H9 (cell line): ENCODE measurements around the gene NLGN4X. TPM values are rescaled to one million over a fixed set of nuclear protein-coding genes. Genes with fewer than 3 reads are reported as not detected.

Experiments used
- DNase-seq: peaks from one replicate; pipeline ENCODE4 v3.0.0-alpha.2; 2017
- H2AFZ ChIP-seq: one replicate; pipeline ENCODE4 v1.6.1; 2013; ENCODE audit warnings: mild to moderate bottlenecking, low read length, control low read depth, moderate library complexity
- H2AK5ac ChIP-seq: 2 replicates; pipeline ENCODE4 v1.6.1; 2013; ENCODE audit warnings: low read length, control low read depth, mixed read lengths; ENCODE audit not compliant: insufficient read length
- H2BK120ac ChIP-seq: one replicate; pipeline ENCODE4 v1.6.1; 2013; ENCODE audit warnings: low read depth, mild to moderate bottlenecking, low read length, control low read depth, inconsistent platforms; ENCODE audit not compliant: poor library complexity, severe bottlenecking
- H2BK12ac ChIP-seq: 2 replicates; pipeline ENCODE4 v1.6.1; 2013; ENCODE audit warnings: low read length, control low read depth, mixed read lengths, low read depth; ENCODE audit not compliant: insufficient read length
- H2BK15ac ChIP-seq: 2 replicates; pipeline ENCODE4 v1.6.1; 2013; ENCODE audit warnings: low read depth, low read length, control low read depth
- H2BK20ac ChIP-seq: one replicate; pipeline ENCODE4 v1.6.1; 2013; ENCODE audit warnings: low read depth, mild to moderate bottlenecking, low read length, control low read depth, inconsistent platforms; ENCODE audit not compliant: poor library complexity, severe bottlenecking
- H2BK5ac ChIP-seq: 2 replicates; pipeline ENCODE4 v1.6.1; 2013; ENCODE audit warnings: low read length, control low read depth, mixed read lengths; ENCODE audit not compliant: insufficient read length
- H3K14ac ChIP-seq: 2 replicates; pipeline ENCODE4 v1.6.1; 2013; ENCODE audit warnings: low read length, control low read depth; ENCODE audit not compliant: insufficient read depth
- H3K18ac ChIP-seq: 2 replicates; pipeline ENCODE4 v1.6.1; 2013; ENCODE audit warnings: low read depth, mild to moderate bottlenecking, mixed read lengths, low read length, control low read depth; ENCODE audit not compliant: insufficient read length
- H3K23ac ChIP-seq: 2 replicates; pipeline ENCODE4 v1.6.1; 2013; ENCODE audit warnings: low read length, control low read depth, mixed read lengths, low read depth; ENCODE audit not compliant: insufficient read length
- H3K23me2 ChIP-seq: 2 replicates; pipeline ENCODE4 v1.6.1; 2013; ENCODE audit warnings: low read depth, mild to moderate bottlenecking, mixed read lengths, low read length, control low read depth; ENCODE audit not compliant: insufficient read length, poor library complexity, severe bottlenecking
- H3K27ac ChIP-seq: 2 replicates; pipeline ENCODE4 v1.5.1; 2013; ENCODE audit warnings: low read length, control low read depth, mixed read lengths, low read depth; ENCODE audit not compliant: insufficient read length
- H3K27me3 ChIP-seq: 2 replicates; pipeline ENCODE4 v1.6.1; 2013; ENCODE audit warnings: low read length, control low read depth, inconsistent platforms; ENCODE audit not compliant: insufficient read depth
- H3K4ac ChIP-seq: 2 replicates; pipeline ENCODE4 v1.6.1; 2013; ENCODE audit warnings: low read depth, mild to moderate bottlenecking, control low read depth, inconsistent platforms, low read length, moderate library complexity
- H3K4me1 ChIP-seq: 2 replicates; pipeline ENCODE4 v1.6.1; 2013; ENCODE audit warnings: low read length, control low read depth, inconsistent platforms; ENCODE audit not compliant: insufficient read depth
- H3K4me2 ChIP-seq: 2 replicates; pipeline ENCODE4 v1.6.1; 2013; ENCODE audit warnings: low read length, control low read depth, mixed read lengths; ENCODE audit not compliant: insufficient read length, insufficient read depth
- H3K56ac ChIP-seq: 2 replicates; pipeline ENCODE4 v1.6.1; 2013; ENCODE audit warnings: low read depth, mild to moderate bottlenecking, mixed read lengths, low read length, control low read depth; ENCODE audit not compliant: insufficient read length
- H3K79me1 ChIP-seq: 2 replicates; pipeline ENCODE4 v1.6.1; 2013; ENCODE audit warnings: low read depth, mild to moderate bottlenecking, moderate library complexity, low read length, control low read depth, inconsistent platforms; ENCODE audit not compliant: insufficient read depth, poor library complexity, severe bottlenecking
- H3K79me2 ChIP-seq: 2 replicates; pipeline ENCODE4 v1.6.1; 2013; ENCODE audit warnings: low read length, control low read depth, inconsistent platforms; ENCODE audit not compliant: insufficient read depth
- H3K9ac ChIP-seq: 2 replicates; pipeline ENCODE4 v1.6.1; 2013; ENCODE audit warnings: low read length, control low read depth, mixed read lengths; ENCODE audit not compliant: insufficient read length; ENCODE audit errors: extremely low read depth
- H3K9me3 ChIP-seq: one replicate; pipeline ENCODE4 v1.6.1; 2013; ENCODE audit warnings: low read depth, low read length, inconsistent platforms; ENCODE audit not compliant: control insufficient read depth
- H3T11ph ChIP-seq: one replicate; pipeline ENCODE4 v1.6.1; 2013; ENCODE audit warnings: mild to moderate bottlenecking, low read length, control low read depth, inconsistent platforms
- H4K20me1 ChIP-seq: one replicate; pipeline ENCODE4 v1.6.1; 2013; ENCODE audit not compliant: control insufficient read depth, insufficient read length, insufficient read depth
- H4K5ac ChIP-seq: 2 replicates; pipeline ENCODE4 v1.6.1; 2013; ENCODE audit warnings: low read depth, mild to moderate bottlenecking, mixed read lengths, low read length, control low read depth; ENCODE audit not compliant: insufficient read length
- H4K8ac ChIP-seq: replicated peaks from 2 replicates; pipeline ENCODE4 v1.6.1; 2013; ENCODE audit warnings: low read length, control low read depth, mixed read lengths, low read depth; ENCODE audit not compliant: insufficient read length
- H4K91ac ChIP-seq: 2 replicates; pipeline ENCODE4 v1.6.1; 2013; ENCODE audit warnings: low read depth, mild to moderate bottlenecking, moderate library complexity, mixed read lengths, low read length, control low read depth; ENCODE audit not compliant: insufficient read length
- H3K27ac Mint-ChIP-seq, 3 experiments: 2 replicates in 2 of 3; 3 replicates in 1 of 3; pipeline ENCODE4 v1.8.0; 2020 to 2021; ENCODE audit warnings: mixed read lengths in 3 of 3, mild to moderate bottlenecking in 1 of 3, moderate library complexity in 1 of 3
- H3K27me3 Mint-ChIP-seq: 2 replicates; pipeline ENCODE4 v1.8.0; 2021; ENCODE audit warnings: low read depth, mild to moderate bottlenecking, moderate library complexity, mixed read lengths
- H3K36me3 Mint-ChIP-seq, 3 experiments: 2 replicates in 2 of 3; 3 replicates in 1 of 3; pipeline ENCODE4 v1.8.0; 2020 to 2021; ENCODE audit warnings: low read depth in 3 of 3, mixed read lengths in 3 of 3; ENCODE audit not compliant: insufficient read depth in 1 of 3
- H3K4me1 Mint-ChIP-seq, 2 experiments: 2 replicates each; pipeline ENCODE4 v1.8.0; 2020; ENCODE audit warnings: mixed read lengths in 2 of 2
- H3K4me3 Mint-ChIP-seq, 2 experiments: 2 replicates in 1 of 2; 3 replicates in 1 of 2; pipeline ENCODE4 v1.8.0; 2020 to 2021; ENCODE audit warnings: mild to moderate bottlenecking in 2 of 2, mixed read lengths in 2 of 2, moderate library complexity in 1 of 2
- H3K9me3 Mint-ChIP-seq, 2 experiments: 2 replicates in 1 of 2; 3 replicates in 1 of 2; pipeline ENCODE4 v1.8.0; 2020; ENCODE audit warnings: mild to moderate bottlenecking in 2 of 2, mixed read lengths in 2 of 2, moderate library complexity in 1 of 2
- WGBS: extraction: QIAGEN DNeasy Blood & Tissue Kit; methylation state at CpG from one replicate; pipeline ENCODE4 v1.1.7; 2013; ENCODE audit warnings: missing lambda C conversion rate, low lambda C conversion rate, mixed read lengths; ENCODE audit not compliant: insufficient read length; ENCODE audit errors: extremely low coverage; 5-methylcytosine and 5-hydroxymethylcytosine counted together
- total RNA-seq: library from RNA; stranded (reverse); gene quantifications from 2 replicates; pipeline ENCODE4 v1.2.1, GENCODE V29; 2021
- TF ChIP-seq, protein P1 (sequence below): fragments of 200-600 bp; sonication (generic); conservative IDR thresholded peaks from 3 replicates; pipeline ENCODE4 v1.8.0; 2021; ENCODE audit warnings: antibody characterized with exemption, mild to moderate bottlenecking

NLGN4X gene
- total RNA-seq, 1 experiment from 2014 or later = 111 TPM

- peaks cover 11 to 12% of the 10 kb centered on the region in 2 experiments; a peak in 3 of 4 replicates for H3K4me1 Mint-ChIP-seq
- Histone ChIP-seq H4K5ac (no peak overlapping the region), H3K23ac (no peak overlapping the region), H4K20me1 (no peaks in the 10 kb centered on the region), H3K4ac (no peak overlapping the region), H3K18ac (no peak overlapping the region), H3K9me3 (no peaks in the 10 kb centered on the region), H2AK5ac (no peak overlapping the region), H3K79me1 (peaks cover 11% of the 10 kb centered on the region), H2AFZ (no peak overlapping the region), H4K91ac (no peak overlapping the region), H3K9ac (no peak overlapping the region), H4K8ac (no peak overlapping the region), H2BK20ac (no peak overlapping the region), H2BK120ac (no peak overlapping the region), H2BK12ac (no peak overlapping the region), H3T11ph (no peak overlapping the region), H3K56ac (no peak overlapping the region), H3K27me3 (no peaks in the 10 kb centered on the region), H3K14ac (no peak overlapping the region), H3K79me2 (peaks cover 46% of the 10 kb centered on the region; the same call in 1 of the 2 replicates), H3K4me2 (no peak overlapping the region), H3K27ac (no peak overlapping the region), H3K23me2 (no peaks in the 10 kb centered on the region), H2BK15ac (no peak overlapping the region), H2BK5ac (no peak overlapping the region), H3K4me1 (no peaks in the 10 kb centered on the region)
- no peaks in the 10 kb centered on the region for H3K27me3 Mint-ChIP-seq
- no CpG with 5 or more reads among the region's 5 CpGs for WGBS
- no peaks in the 10 kb centered on the region for H3K9me3 Mint-ChIP-seq
- H3K27ac Mint-ChIP-seq = no peak overlapping the region
- TF ChIP-seq, protein P1, sequence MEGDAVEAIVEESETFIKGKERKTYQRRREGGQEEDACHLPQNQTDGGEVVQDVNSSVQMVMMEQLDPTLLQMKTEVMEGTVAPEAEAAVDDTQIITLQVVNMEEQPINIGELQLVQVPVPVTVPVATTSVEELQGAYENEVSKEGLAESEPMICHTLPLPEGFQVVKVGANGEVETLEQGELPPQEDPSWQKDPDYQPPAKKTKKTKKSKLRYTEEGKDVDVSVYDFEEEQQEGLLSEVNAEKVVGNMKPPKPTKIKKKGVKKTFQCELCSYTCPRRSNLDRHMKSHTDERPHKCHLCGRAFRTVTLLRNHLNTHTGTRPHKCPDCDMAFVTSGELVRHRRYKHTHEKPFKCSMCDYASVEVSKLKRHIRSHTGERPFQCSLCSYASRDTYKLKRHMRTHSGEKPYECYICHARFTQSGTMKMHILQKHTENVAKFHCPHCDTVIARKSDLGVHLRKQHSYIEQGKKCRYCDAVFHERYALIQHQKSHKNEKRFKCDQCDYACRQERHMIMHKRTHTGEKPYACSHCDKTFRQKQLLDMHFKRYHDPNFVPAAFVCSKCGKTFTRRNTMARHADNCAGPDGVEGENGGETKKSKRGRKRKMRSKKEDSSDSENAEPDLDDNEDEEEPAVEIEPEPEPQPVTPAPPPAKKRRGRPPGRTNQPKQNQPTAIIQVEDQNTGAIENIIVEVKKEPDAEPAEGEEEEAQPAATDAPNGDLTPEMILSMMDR = no peak
- no peak overlapping the region for H3K4me3 Mint-ChIP-seq
- H3K36me3 Mint-ChIP-seq = peaks cover 16 to 35% (median 26%) of the 10 kb centered on the region in 3 experiments; a peak in 6 of 7 replicates
- DNase-seq = no peak
Observed at GRCh38 chrX:6151971-6152370, 76.7 kb downstream of the NLGN4X start.
